ENCODE measurements around the gene NOCT.

NOCT gene

DNA sequence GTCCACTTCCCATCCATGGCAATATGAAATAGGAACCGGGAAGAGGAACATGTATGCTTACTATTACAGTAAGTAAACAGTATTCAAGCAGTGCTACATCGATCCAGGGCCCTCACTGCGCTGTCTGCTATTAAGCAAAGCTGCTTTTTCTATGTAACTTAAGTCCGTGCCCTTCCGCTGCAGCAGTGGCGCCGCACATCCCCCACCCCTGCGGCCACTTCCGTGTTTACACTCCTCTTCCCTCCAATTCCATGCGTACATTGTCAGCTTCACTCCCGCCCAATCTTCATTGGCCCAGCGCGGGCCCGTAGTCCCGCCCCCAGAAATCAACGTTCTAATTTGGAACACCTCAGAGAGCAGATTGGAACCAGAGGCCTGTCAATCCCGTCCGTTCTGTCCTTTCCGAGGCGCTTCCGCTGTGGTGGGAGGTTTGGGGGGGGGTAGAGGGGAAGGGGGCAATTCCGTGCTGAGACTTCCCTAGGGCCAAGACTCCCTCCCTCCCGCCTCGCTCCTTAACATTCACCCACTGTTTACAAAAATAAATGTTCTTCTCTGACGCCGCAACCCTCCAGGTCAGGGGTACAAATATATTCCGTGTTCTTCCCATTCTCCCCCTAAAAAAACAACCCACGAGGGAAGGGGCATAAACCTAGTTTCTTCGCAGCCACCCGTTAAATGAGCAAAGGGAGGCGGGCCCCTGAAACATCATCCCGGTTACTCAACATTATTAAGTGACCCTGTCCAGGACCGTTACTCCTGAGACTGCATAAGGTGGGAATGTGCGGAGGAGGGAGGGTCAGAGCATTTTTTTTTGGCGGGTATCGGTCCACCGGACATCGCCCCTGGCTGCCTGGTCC, 67.4 kb downstream of the NOCT start (continued):
- TF ChIP-seq, protein P1, sequence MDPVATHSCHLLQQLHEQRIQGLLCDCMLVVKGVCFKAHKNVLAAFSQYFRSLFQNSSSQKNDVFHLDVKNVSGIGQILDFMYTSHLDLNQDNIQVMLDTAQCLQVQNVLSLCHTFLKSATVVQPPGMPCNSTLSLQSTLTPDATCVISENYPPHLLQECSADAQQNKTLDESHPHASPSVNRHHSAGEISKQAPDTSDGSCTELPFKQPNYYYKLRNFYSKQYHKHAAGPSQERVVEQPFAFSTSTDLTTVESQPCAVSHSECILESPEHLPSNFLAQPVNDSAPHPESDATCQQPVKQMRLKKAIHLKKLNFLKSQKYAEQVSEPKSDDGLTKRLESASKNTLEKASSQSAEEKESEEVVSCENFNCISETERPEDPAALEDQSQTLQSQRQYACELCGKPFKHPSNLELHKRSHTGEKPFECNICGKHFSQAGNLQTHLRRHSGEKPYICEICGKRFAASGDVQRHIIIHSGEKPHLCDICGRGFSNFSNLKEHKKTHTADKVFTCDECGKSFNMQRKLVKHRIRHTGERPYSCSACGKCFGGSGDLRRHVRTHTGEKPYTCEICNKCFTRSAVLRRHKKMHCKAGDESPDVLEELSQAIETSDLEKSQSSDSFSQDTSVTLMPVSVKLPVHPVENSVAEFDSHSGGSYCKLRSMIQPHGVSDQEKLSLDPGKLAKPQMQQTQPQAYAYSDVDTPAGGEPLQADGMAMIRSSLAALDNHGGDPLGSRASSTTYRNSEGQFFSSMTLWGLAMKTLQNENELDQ (tag by site-specific recombination; IDR thresholded peaks at IDR 0.05; ENCODE audit: low read depth), result no peak
- TF ChIP-seq, protein P2, sequence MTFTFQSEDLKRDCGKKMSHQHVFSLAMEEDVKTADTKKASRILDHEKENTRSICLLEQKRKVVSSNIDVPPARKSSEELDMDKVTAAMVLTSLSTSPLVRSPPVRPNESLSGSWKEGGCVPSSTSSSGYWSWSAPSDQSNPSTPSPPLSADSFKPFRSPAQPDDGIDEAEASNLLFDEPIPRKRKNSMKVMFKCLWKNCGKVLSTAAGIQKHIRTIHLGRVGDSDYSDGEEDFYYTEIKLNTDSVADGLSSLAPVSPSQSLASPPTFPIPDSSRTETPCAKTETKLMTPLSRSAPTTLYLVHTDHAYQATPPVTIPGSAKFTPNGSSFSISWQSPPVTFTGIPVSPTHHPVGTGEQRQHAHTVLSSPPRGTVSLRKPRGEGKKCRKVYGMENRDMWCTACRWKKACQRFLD (tag by site-specific recombination; IDR thresholded peaks at IDR 0.05), result no peak
- TF ChIP-seq SCRT1 (tag by site-specific recombination; IDR thresholded peaks at IDR 0.05; ENCODE audit: borderline replicate concordance), result no peak
- TF ChIP-seq HOXC10 (CRISPR knock-in tag; IDR thresholded peaks at IDR 0.05), result no peak
- TF ChIP-seq, protein P3, sequence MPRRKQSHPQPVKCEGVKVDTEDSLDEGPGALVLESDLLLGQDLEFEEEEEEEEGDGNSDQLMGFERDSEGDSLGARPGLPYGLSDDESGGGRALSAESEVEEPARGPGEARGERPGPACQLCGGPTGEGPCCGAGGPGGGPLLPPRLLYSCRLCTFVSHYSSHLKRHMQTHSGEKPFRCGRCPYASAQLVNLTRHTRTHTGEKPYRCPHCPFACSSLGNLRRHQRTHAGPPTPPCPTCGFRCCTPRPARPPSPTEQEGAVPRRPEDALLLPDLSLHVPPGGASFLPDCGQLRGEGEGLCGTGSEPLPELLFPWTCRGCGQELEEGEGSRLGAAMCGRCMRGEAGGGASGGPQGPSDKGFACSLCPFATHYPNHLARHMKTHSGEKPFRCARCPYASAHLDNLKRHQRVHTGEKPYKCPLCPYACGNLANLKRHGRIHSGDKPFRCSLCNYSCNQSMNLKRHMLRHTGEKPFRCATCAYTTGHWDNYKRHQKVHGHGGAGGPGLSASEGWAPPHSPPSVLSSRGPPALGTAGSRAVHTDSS (tag by site-specific recombination; IDR thresholded peaks at IDR 0.05), result no peak
- TF ChIP-seq, protein P4, sequence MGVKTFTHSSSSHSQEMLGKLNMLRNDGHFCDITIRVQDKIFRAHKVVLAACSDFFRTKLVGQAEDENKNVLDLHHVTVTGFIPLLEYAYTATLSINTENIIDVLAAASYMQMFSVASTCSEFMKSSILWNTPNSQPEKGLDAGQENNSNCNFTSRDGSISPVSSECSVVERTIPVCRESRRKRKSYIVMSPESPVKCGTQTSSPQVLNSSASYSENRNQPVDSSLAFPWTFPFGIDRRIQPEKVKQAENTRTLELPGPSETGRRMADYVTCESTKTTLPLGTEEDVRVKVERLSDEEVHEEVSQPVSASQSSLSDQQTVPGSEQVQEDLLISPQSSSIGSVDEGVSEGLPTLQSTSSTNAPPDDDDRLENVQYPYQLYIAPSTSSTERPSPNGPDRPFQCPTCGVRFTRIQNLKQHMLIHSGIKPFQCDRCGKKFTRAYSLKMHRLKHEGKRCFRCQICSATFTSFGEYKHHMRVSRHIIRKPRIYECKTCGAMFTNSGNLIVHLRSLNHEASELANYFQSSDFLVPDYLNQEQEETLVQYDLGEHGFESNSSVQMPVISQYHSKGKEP (tag by site-specific recombination; IDR thresholded peaks at IDR 0.05), result peak; percentile 17; the same call in 1 of the 2 replicates
- TF ChIP-seq, protein P5, sequence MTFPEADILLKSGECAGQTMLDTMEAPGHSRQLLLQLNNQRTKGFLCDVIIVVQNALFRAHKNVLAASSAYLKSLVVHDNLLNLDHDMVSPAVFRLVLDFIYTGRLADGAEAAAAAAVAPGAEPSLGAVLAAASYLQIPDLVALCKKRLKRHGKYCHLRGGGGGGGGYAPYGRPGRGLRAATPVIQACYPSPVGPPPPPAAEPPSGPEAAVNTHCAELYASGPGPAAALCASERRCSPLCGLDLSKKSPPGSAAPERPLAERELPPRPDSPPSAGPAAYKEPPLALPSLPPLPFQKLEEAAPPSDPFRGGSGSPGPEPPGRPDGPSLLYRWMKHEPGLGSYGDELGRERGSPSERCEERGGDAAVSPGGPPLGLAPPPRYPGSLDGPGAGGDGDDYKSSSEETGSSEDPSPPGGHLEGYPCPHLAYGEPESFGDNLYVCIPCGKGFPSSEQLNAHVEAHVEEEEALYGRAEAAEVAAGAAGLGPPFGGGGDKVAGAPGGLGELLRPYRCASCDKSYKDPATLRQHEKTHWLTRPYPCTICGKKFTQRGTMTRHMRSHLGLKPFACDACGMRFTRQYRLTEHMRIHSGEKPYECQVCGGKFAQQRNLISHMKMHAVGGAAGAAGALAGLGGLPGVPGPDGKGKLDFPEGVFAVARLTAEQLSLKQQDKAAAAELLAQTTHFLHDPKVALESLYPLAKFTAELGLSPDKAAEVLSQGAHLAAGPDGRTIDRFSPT (tag by site-specific recombination; IDR thresholded peaks at IDR 0.05), result no peak
- TF ChIP-seq WT1 (tag by site-specific recombination; IDR thresholded peaks at IDR 0.05), result peak; percentile 39; the same call in 1 of the 2 replicates
- TF ChIP-seq ZNF670 (tag by site-specific recombination; IDR thresholded peaks at IDR 0.05; ENCODE audit: low read depth), result no peak
- TF ChIP-seq ZNF10 (tag by site-specific recombination; IDR thresholded peaks at IDR 0.05), result no peak
- no peak for TF ChIP-seq ZNF394 (tag by site-specific recombination; IDR thresholded peaks at IDR 0.05; ENCODE audit: borderline replicate concordance)
- peak; percentile 55 for TF ChIP-seq ZNF2 (tag by site-specific recombination; IDR thresholded peaks at IDR 0.05)
- no peak for TF ChIP-seq YY1 (tag by site-specific recombination; IDR thresholded peaks at IDR 0.05)
- TF ChIP-seq ZNF596 (tag by site-specific recombination; IDR thresholded peaks at IDR 0.05), result no peak
- TF ChIP-seq ZNF621 (tag by site-specific recombination; IDR thresholded peaks at IDR 0.05), result no peak
- TF ChIP-seq ZNF221 (tag by site-specific recombination; IDR thresholded peaks at IDR 0.05; ENCODE audit: borderline replicate concordance), result no peak
- peak; percentile 69; the same call in 1 of the 2 replicates for TF ChIP-seq SP7 (tag by site-specific recombination; IDR thresholded peaks at IDR 0.05)
- TF ChIP-seq ZNF747 (tag by site-specific recombination; IDR thresholded peaks at IDR 0.05), result no peak
- TF ChIP-seq ZNF155 (tag by site-specific recombination; IDR thresholded peaks at IDR 0.05), result no peak
- peak; percentile 32; the same call in 1 of the 2 replicates for TF ChIP-seq KLF10 (tag by site-specific recombination; IDR thresholded peaks at IDR 0.05)
- 0 out of 2 replicates have a peak, but pooled peaks have one; percentile 15 for TF ChIP-seq ZNF558 (tag by site-specific recombination; IDR thresholded peaks at IDR 0.05)
- TF ChIP-seq, protein P6, sequence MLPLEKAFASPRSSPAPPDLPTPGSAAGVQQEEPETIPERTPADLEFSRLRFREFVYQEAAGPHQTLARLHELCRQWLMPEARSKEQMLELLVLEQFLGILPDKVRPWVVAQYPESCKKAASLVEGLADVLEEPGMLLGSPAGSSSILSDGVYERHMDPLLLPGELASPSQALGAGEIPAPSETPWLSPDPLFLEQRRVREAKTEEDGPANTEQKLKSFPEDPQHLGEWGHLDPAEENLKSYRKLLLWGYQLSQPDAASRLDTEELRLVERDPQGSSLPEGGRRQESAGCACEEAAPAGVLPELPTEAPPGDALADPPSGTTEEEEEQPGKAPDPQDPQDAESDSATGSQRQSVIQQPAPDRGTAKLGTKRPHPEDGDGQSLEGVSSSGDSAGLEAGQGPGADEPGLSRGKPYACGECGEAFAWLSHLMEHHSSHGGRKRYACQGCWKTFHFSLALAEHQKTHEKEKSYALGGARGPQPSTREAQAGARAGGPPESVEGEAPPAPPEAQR (tag by site-specific recombination; IDR thresholded peaks at IDR 0.05), result no peak
- TF ChIP-seq ZNF660 (tag by site-specific recombination; IDR thresholded peaks at IDR 0.05), result 0 out of 2 replicates have a peak, but pooled peaks have one; percentile 48
- TF ChIP-seq ZNF610 (tag by site-specific recombination; IDR thresholded peaks at IDR 0.05; ENCODE audit: borderline replicate concordance), result 0 out of 2 replicates have a peak, but pooled peaks have one; percentile 53
- TF ChIP-seq ZNF626 (tag by site-specific recombination; IDR thresholded peaks at IDR 0.05), result no peak
- no peak for TF ChIP-seq GLI4 (tag by site-specific recombination; IDR thresholded peaks at IDR 0.05)
- TF ChIP-seq ZNF133 (tag by site-specific recombination; IDR thresholded peaks at IDR 0.05), result no peak
- no peak for TF ChIP-seq RBAK (tag by site-specific recombination; IDR thresholded peaks at IDR 0.05)
